ENCODE data around the gene ZNF491. TPM values are rescaled to one million over a fixed set of nuclear protein-coding genes. Genes with fewer than 3 reads are reported as not detected.
A peak's percentile ranks its signal among the peaks of the same experiment; 100 is the strongest.

The ZNF491 gene
- total and polyA plus RNA-seq, 7 donors: 0.46 to 6.1 (median 3.6) TPM

- Histone ChIP-seq H3K4me3 (no peak overlapping the region), H3K36me3 (peaks cover 7 to 28% (median 13%) of the 10 kb centered on the region in 4 donors), H3K4me1 (no peaks in the 10 kb centered on the region), H3K27me3 (no peaks in the 10 kb centered on the region), H3K27ac (no peak overlapping the region), H3K9me3 (peaks cover 4 to 23% (median 12%) of the 10 kb centered on the region in 4 donors)
- TF ChIP-seq POLR2AphosphoS5 (IDR thresholded peaks at IDR 0.05) (no peak), EP300 (IDR thresholded peaks at IDR 0.05) (no peak), CTCF (IDR thresholded peaks at IDR 0.05) (no peak), POLR2A (IDR thresholded peaks at IDR 0.05) (no peak)
- no peak for DNase-seq
- intact Hi-C loops (cut with DNase I): no loop called here
- WGBS, 2 donors: 92 to 95% methylated on average over 2 of the region's 2 CpGs
Observed at GRCh38 chr19:11807099-11807380, 8.7 kb downstream of the ZNF491 start.

DNA sequence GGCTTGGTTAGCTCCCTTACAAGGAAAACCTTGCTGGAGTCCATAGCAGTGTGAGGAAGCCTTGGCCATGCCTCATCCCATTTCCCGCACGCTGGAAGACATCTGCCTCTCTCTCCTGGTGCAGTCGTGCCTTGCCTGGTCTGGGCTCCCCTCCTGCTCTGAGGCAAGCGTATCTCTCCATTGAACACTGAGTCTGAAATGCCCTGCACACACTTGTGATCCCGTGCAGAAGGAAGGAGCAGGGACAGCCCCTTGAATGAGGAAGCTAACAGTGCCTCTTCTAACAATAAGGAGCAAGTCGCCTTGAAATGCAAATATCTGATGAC is 15.3 kb downstream of the ZNF491 start:
- WGBS, 2 donors: 2 to 3% methylated on average over 6 of the region's 6 CpGs

DNA sequence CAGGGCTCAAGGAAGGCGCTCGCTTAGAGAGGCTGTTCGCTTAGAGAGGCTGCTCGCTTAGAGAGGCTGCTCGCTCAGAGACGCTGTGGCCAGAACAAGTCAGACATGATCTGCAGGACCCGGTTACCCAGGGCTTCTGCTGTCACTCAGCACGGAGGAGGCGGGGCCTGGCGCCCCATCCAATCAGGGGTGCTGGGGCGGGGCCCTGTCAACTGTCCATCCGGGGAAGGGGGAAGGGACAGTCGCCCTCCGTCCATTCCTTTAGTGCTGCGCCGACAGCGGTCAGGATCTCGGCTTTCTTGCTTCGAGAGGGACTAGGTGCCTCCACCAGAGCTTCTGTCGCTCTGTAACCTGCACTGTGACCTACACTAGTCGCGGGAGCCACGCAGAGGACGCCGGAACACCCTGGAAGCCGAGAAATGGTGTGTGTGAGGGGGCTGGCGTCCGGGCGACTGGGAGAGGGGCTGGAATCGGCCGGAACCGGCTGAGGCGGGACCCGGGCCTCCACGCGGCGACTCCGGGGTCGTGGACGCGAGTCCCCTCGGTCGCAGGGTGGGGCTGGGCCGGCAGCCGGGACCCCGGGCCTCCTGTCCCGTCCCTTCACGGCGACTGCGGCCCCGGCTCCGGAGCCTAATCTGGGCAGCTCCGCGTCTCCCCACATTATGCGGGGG is 15.8 kb downstream of the ZNF491 start, which contains the start of gene ZNF440:
Gene ZNF440, plus strand, starts transcription at position 245 of the 671 bp plus-strand sequence. Its CDS starts 175 bp downstream, at position 420.
- Histone ChIP-seq H3K27me3 (no peaks in the 10 kb centered on the region), H3K4me1 (peaks cover 0 to 20% (median 16%) of the 10 kb centered on the region in 4 donors), H3K36me3 (peaks cover 0 to 7% (median under 1%) of the 10 kb centered on the region in 4 donors), H3K27ac (peak within 1 kb of the TSS; percentile 86 to 96 (median 94)), H3K9me3 (no peaks in the 10 kb centered on the region), H3K4me3 (peak within 1 kb of the TSS; percentile 63 to 95 (median 89))
- DNase-seq: peak; percentile 97
- TF ChIP-seq CTCF (IDR thresholded peaks at IDR 0.05) (no peak), POLR2A (IDR thresholded peaks at IDR 0.05) (peak; percentile 84 to 95), EP300 (IDR thresholded peaks at IDR 0.05) (no peak), POLR2AphosphoS5 (IDR thresholded peaks at IDR 0.05) (peak; percentile 93 to 98 (median 96))
- intact Hi-C loops (cut with DNase I): loop anchor here (1.0 kb wide), 1 partner anchor 16 kb away; the partner anchor contains the start of gene ZNF491
- WGBS, 2 donors: 0% methylated on average over 55 of the region's 55 CpGs

More for the DNA sequence above, 15.3 kb downstream of the ZNF491 start:
- Histone ChIP-seq H3K9me3 (no peaks in the 10 kb centered on the region), H3K27ac (peak overlapping the region; percentile 86 to 96 (median 94)), H3K36me3 (peaks cover 0 to 7% (median 0%) of the 10 kb centered on the region in 4 donors), H3K4me3 (peak overlapping the region; percentile 63 to 95 (median 89)), H3K4me1 (peaks cover 0 to 20% (median 16%) of the 10 kb centered on the region in 4 donors), H3K27me3 (no peaks in the 10 kb centered on the region)
- intact Hi-C loops (cut with DNase I): loop anchor here (1.0 kb wide), 1 partner anchor 15 kb away; the partner anchor contains the start of gene ZNF491
- no peak for DNase-seq
- TF ChIP-seq CTCF (IDR thresholded peaks at IDR 0.05) (no peak), EP300 (IDR thresholded peaks at IDR 0.05) (no peak), POLR2AphosphoS5 (IDR thresholded peaks at IDR 0.05) (no peak), POLR2A (IDR thresholded peaks at IDR 0.05) (no peak)

DNA sequence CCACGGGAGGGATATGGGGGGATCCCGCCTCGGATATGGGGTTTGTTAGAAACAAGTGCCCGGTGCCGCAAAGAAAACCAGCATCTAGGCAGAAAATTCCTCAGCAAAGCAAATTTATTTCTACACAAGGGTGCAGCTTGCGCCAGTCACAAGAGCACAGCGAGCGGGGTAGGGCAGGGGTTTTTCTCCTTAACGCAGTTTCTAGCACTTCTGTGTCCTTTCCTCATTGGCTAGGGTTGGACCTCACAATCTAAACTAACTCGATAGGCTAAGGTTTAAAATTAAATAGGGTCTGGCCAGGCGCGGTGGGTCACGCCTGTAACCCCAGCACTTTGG is 16.3 kb downstream of the ZNF491 start:
- DNase-seq: no peak
- Histone ChIP-seq H3K9me3 (no peaks in the 10 kb centered on the region), H3K4me1 (peaks cover 0 to 20% (median 16%) of the 10 kb centered on the region in 4 donors), H3K27me3 (no peaks in the 10 kb centered on the region), H3K36me3 (peaks cover 0 to 6% (median under 1%) of the 10 kb centered on the region in 4 donors), H3K4me3 (peak overlapping the region; percentile 63 to 95 (median 89)), H3K27ac (peak overlapping the region; percentile 86 to 96 (median 94))
- TF ChIP-seq POLR2A (IDR thresholded peaks at IDR 0.05) (no peak), POLR2AphosphoS5 (IDR thresholded peaks at IDR 0.05) (no peak), CTCF (IDR thresholded peaks at IDR 0.05) (no peak), EP300 (IDR thresholded peaks at IDR 0.05) (no peak)
- 3 to 12% methylated on average over 13 of the region's 13 CpGs for WGBS, 2 donors
- intact Hi-C loops (cut with DNase I): loop anchor here (1.0 kb wide), 1 partner anchor 16 kb away; the partner anchor contains the start of gene ZNF491

All from sigmoid colon (tissue), 7 donors.